Heart right ventricle (tissue), 16 donors: ENCODE results near the gene LRP1. TPM values are rescaled to one million over a fixed set of nuclear protein-coding genes. Genes with fewer than 3 reads are reported as not detected.

Experiments
- ATAC-seq, 8 donors: fragments of 200-7000 bp; cut with Tn5 transposase; one replicate each; pipeline ENCODE4 v1.9.1; 2020; ENCODE audit warnings: mild to moderate bottlenecking in 8 of 8, moderate library complexity in 8 of 8, moderate number of reproducible peaks in 1 of 8
- DNase-seq, 2 donors: peaks; one replicate each; pipeline ENCODE4 v3.0.0-alpha.2; 2020
- H3K27ac ChIP-seq, 10 donors: fragments of 200-600 bp; sonication (generic) in 2 of 10; one replicate each; pipeline versions ENCODE4 v1.5.0 to v1.8.0; 2020 to 2022; ENCODE audit warnings: mild to moderate bottlenecking in 3 of 10
- H3K27me3 ChIP-seq, 7 donors: fragments of 200-600 bp; one replicate each; pipeline ENCODE4 v1.8.0; 2021 to 2022; ENCODE audit warnings: mild to moderate bottlenecking in 2 of 7
- H3K36me3 ChIP-seq, 9 donors: fragments of 200-600 bp; sonication (generic) in 1 of 9; one replicate each; pipeline versions ENCODE4 v1.5.0 to v1.8.0; 2020 to 2022; ENCODE audit warnings: mild to moderate bottlenecking in 2 of 9
- H3K4me1 ChIP-seq, 9 donors: fragments of 200-600 bp; sonication (generic) in 1 of 9; one replicate each; pipeline versions ENCODE4 v1.5.0 to v1.8.0; 2020 to 2022; ENCODE audit warnings: mild to moderate bottlenecking in 4 of 9
- H3K4me3 ChIP-seq, 10 donors: fragments of 200-600 bp; sonication (generic) in 2 of 10; one replicate each; pipeline versions ENCODE4 v1.5.0 to v1.8.0; 2020 to 2022; ENCODE audit warnings: mild to moderate bottlenecking in 7 of 10, moderate library complexity in 2 of 10
- H3K9me3 ChIP-seq, 11 donors: fragments of 200-600 bp in 10 of 11; sonication (generic) in 2 of 11; one replicate each; pipeline versions ENCODE4 v1.5.0 to v1.8.0; 2013 to 2022; ENCODE audit warnings: mild to moderate bottlenecking in 2 of 11, control low read depth in 1 of 11, moderate library complexity in 1 of 11
- WGBS, 2 donors: extraction: QIAGEN DNeasy Blood & Tissue Kit; methylation state at CpG; one replicate each; pipeline ENCODE4 v1.1.7; 2013; ENCODE audit warnings: inconsistent platforms in 1 of 2; 5-methylcytosine and 5-hydroxymethylcytosine counted together
- intact Hi-C, 10 donors: fragments of 100-400 bp; cut with DNase I; formaldehyde crosslinking; loops; one replicate each; pipeline versions ENCODE4 v1.11.1 to v1.14.2; 2022
- polyA plus RNA-seq, 2 donors: library from polyadenylated mRNA; stranded (reverse); fragments of 200-250 nt; gene quantifications; one replicate each; pipeline ENCODE4 v1.2.3, GENCODE V29; 2013
- total RNA-seq, 10 donors: library from RNA; stranded (reverse); fragmentation: NEBNext Ultra II Directional in 3 of 10; extraction: Animal tissue kit (Norgen Biotek cat#: 25700) in 3 of 10; gene quantifications; one replicate each; pipeline versions ENCODE4 v1.2.1 to v1.2.4, GENCODE V29; 2021 to 2023
- TF ChIP-seq, protein P1 (sequence below), 9 donors: fragments of 200-600 bp; sonication (generic) in 2 of 9; IDR thresholded peaks; one replicate each; pipeline versions ENCODE4 v1.5.0 to v1.8.0; 2021 to 2022; ENCODE audit warnings: antibody characterized with exemption in 9 of 9, mild to moderate bottlenecking in 5 of 9, moderate library complexity in 1 of 9
- donor health status: Arrhythmogenic right ventricular cardiomyopathy.
- donor health status: ischemic (EF 13 %, LVEDD 7.1; RV severe dilation, severe dysfunction).
- donor health status: healthy with polysubstance abuse.
- donor health status: DM: no; HTN: yes; CAD: no.
- donor health status: DM: no; HTN: no; CAD: no.
- donor health status: ischemic (EF 25% LVEDD 6.9; RV normal size, moderate dysfunction).
- donor health status: ischemic (EF 25% LVEDD 5.7; RV mildly dilated, moderate dysfunction).
- donor health status: healthy.
- donor health status: DM: yes; HTN: yes; CAD: no.
- donor health status: Ischemic cardiomyopathy.
- donor health status: ischemic (EF 35%, LVEDD 5.7; RV mildly dilated, moderate dysfunction).
- donor health status: nonischemic (EF 11% LVEDD 7.7; RV severe dilation, severe dysfunction).
- donor health status: DM: yes; HTN: yes; CAD: no.
- donor health status: PGD.
- donor health status: ischemic (EF 29% LVEDD 5.4; RV normal size, mild dysfunction).
- donor health status: nonischemic (EF 23%, LVEDD 6.1; RV moderate dilation, normal function).

Gene LRP1
- total and polyA plus RNA-seq, 12 donors: 46.3 to 259 (median 69.3) TPM

DNA sequence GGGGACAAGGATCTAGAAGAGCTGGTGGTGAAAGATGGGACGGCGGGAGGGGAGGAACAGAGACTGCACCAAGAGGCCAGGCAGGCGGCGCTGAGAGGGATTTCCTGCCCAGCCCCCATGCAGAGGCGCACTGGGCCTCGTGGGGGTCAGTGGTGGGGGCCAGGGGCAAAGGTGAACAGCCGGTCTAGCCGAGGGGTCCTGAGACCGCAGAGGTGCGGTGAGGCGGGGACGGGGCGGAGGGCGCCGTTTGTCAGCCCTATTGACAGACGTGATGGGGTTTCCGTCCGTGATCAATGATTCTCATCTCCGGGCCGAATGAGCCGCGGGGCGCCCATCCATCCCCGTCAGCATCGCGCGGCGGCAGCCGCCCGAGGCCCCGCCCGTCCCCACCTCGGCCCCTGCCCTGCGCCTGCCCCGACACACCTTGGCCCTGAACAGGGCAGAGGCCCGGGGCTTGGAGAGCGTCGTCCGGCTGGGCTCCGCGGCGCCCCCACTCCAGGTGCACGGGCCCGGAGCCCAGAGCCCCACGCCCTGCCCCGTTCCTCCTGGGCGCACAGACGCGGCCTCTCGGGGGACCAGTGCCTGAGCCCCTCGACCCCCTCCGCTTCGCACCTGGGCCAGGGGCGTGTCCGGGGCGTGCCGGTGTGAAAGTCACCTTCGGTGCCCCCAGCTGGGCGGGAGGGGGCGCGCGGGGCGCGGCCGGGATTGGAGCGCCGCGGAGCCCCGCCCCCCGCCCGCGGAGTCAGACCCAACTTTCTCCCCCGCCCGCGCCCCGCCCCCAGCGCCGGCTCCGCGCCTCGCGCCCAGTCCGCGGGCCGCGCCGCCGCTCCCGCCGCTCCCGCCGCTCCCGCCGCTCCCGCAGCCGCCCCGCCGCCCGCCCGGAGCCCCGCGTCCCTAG, 88.0 kb downstream of the LRP1 start, which contains the start of gene NXPH4:
NXPH4 (plus strand) TSS at position 781 of the 898 bp plus-strand sequence. CDS start 176 bp downstream, outside the sequence.
- Histone ChIP-seq H3K27ac (peak within 1 kb of the TSS in 1 of 10 donors; percentile 43), H3K36me3 (peaks cover 0 to 26% (median 0%) of the 10 kb centered on the region in 9 donors), H3K4me3 (peak within 1 kb of the TSS; percentile 40 to 65 (median 53)), H3K4me1 (peaks cover 10 to 64% (median 46%) of the 10 kb centered on the region in 9 donors), H3K27me3 (peaks cover 8 to 78% (median 62%) of the 10 kb centered on the region in 7 donors), H3K9me3 (no peaks in the 10 kb centered on the region)
- TF ChIP-seq, protein P1, sequence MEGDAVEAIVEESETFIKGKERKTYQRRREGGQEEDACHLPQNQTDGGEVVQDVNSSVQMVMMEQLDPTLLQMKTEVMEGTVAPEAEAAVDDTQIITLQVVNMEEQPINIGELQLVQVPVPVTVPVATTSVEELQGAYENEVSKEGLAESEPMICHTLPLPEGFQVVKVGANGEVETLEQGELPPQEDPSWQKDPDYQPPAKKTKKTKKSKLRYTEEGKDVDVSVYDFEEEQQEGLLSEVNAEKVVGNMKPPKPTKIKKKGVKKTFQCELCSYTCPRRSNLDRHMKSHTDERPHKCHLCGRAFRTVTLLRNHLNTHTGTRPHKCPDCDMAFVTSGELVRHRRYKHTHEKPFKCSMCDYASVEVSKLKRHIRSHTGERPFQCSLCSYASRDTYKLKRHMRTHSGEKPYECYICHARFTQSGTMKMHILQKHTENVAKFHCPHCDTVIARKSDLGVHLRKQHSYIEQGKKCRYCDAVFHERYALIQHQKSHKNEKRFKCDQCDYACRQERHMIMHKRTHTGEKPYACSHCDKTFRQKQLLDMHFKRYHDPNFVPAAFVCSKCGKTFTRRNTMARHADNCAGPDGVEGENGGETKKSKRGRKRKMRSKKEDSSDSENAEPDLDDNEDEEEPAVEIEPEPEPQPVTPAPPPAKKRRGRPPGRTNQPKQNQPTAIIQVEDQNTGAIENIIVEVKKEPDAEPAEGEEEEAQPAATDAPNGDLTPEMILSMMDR (IDR thresholded peaks at IDR 0.05): no peak
- ATAC-seq (peak in 1 of 8 donors; percentile 2), DNase-seq (peak in 1 of 2 donors; percentile 57)
- WGBS, 2 donors: 1% methylated on average over 83 to 102 of the region's 102 CpGs
- intact Hi-C loops: loop anchor here in 1 of 10 donors (10.0 kb wide), 1 partner anchor 249 kb away; no protein-coding TSS in a partner anchor

DNA sequence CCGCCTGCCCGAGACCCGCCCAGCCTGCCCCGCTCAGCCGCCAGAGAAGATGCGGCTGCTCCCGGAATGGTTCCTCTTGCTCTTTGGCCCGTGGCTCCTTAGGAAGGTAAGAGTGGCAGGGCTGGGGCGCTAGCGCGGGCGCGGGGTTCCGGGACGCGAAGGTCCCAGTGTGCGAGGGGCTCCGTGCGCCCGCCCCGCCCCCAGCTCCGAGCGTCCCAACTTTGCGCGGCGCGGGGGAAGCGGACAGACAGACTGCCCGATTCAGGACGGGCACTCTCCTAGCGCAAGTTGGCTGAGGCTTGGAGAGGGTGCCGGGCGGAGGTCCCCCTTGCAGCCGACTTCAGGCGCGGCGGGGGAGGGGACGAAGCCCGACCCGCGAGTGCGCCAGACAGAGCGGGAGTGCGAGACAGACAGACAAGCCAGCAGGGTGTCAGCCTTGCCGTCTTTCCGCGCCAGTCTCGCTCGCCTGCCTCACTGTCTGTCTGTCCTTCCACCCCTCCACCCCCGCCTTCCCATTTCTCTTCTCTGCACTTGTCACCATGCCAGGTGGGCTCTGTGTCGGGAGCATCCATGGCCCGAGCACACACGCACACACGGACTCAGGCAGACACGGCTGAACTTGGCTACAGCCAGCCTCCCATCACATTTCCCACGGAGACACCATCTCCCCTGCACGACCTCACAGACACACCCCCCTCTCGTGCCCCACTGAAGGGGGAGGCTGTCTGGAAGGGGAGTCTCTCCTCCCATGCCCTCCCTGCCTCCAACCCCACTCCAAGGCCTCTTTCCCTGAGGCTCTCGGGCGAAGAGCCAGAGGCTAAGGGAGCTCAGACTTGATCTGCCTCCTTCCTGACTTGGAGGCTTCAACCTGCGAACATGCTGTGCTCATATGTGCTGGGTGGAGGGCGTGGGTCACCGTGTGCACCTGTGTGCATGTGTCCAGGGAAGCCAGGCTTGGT, 88.9 kb downstream of the LRP1 start:
- ATAC-seq: no peak
- peak overlapping the region in 1 of 10 donors; percentile 43 for H3K27ac ChIP-seq
- WGBS, 2 donors: 3 to 4% methylated on average over 63 of the region's 63 CpGs
- intact Hi-C loops: loop anchor here in 1 of 10 donors (10.0 kb wide), 1 partner anchor 248 kb away; no protein-coding TSS in a partner anchor
- H3K9me3 ChIP-seq: no peaks in the 10 kb centered on the region
- H3K36me3 ChIP-seq: peaks cover 0 to 16% (median 0%) of the 10 kb centered on the region in 9 donors
- H3K4me1 ChIP-seq: peaks cover 10 to 64% (median 46%) of the 10 kb centered on the region in 9 donors
- peaks cover 8 to 88% (median 71%) of the 10 kb centered on the region in 7 donors for H3K27me3 ChIP-seq
- DNase-seq: no peak
- TF ChIP-seq, protein P1 (IDR thresholded peaks at IDR 0.05): no peak
- peak overlapping the region; percentile 34 to 65 (median 53) for H3K4me3 ChIP-seq

DNA sequence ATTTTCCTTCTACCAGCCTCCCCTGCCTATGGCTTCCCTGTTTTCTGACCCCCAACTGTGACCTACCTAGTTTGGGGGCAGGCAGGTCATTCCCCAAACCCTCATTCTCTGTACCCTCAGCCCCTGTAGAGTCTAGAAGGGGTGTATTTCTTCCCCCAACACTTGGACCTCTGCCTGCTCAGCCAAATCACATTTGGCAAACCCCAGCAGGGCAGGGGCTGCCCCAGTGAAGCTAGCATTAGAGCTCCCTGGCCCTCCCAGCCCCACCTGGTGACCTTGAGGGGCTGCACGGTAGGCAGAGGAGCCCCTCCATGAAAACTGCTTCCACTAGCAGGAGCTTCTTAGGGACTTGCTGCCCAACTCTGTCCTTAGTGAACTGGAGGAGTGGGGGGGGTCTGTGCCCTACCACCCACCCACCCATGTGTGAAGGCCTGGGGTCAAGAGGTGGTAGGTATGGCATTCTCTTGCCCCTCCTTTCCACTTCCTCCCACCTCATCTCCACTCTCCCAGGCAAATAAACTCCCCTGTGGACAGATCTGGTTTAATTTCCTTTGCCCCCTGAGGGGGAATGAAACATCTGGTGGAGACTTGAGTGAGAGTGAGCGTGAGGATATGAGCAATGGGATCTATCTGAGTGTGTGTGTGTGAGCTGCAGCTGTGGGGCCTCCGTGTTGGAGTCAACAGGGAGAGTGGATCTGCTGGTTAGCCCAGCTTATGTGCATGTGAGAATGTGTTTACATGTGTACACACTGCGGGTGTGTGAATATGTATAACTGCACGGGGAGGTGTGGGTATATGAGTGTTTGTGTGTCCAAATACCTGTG, 90.0 kb downstream of the LRP1 start:
- H3K4me1 ChIP-seq: peaks cover 10 to 53% (median 39%) of the 10 kb centered on the region in 9 donors
- no peak overlapping the region for H3K4me3 ChIP-seq
- no peaks in the 10 kb centered on the region for H3K9me3 ChIP-seq
- H3K27me3 ChIP-seq: peaks cover 8 to 98% (median 81%) of the 10 kb centered on the region in 7 donors
- WGBS, 2 donors: 81 to 89% methylated on average over 5 of the region's 5 CpGs
- intact Hi-C loops: loop anchor here in 1 of 10 donors (10.0 kb wide), 1 partner anchor 247 kb away; no protein-coding TSS in a partner anchor
- TF ChIP-seq, protein P1 (IDR thresholded peaks at IDR 0.05): no peak
- H3K27ac ChIP-seq: no peak overlapping the region
- DNase-seq: no peak
- ATAC-seq: no peak
- peaks cover 0 to 7% (median 0%) of the 10 kb centered on the region in 9 donors for H3K36me3 ChIP-seq
